Mesothelial cell of epicardium (in vitro differentiated cells): ENCODE measurements around the gene ABHD18. TPM values are rescaled to one million over a fixed set of nuclear protein-coding genes. Genes with fewer than 3 reads are reported as not detected.
A peak's percentile ranks its signal among the peaks of the same experiment; 100 is the strongest.
"Not testable (repeated sequence)": the region's sequence is repeated elsewhere in the genome, so short reads cannot be mapped to it uniquely, and the experiment has no call there.

Experiments used
- DNase-seq, 2 experiments: peaks; one replicate each; pipeline ENCODE4 v3.0.0; 2021; ENCODE audit warnings: low spot score in 2 of 2; ENCODE audit not compliant: unreplicated experiment in 2 of 2
- H3K27ac Mint-ChIP-seq: 2 replicates; pipeline ENCODE4 v1.8.0; 2021; ENCODE audit warnings: mixed read lengths
- H3K27me3 Mint-ChIP-seq: 2 replicates; pipeline ENCODE4 v1.8.0; 2021; ENCODE audit warnings: low read depth, mixed read lengths
- H3K36me3 Mint-ChIP-seq: 2 replicates; pipeline ENCODE4 v1.8.0; 2021; ENCODE audit warnings: mixed read lengths
- H3K4me1 Mint-ChIP-seq: 2 replicates; pipeline ENCODE4 v1.8.0; 2021; ENCODE audit warnings: mixed read lengths
- H3K4me3 Mint-ChIP-seq: 2 replicates; pipeline ENCODE4 v1.8.0; 2021; ENCODE audit warnings: mild to moderate bottlenecking, moderate library complexity, mixed read lengths
- H3K9me3 Mint-ChIP-seq: 2 replicates; pipeline ENCODE4 v1.8.0; 2021; ENCODE audit warnings: mixed read lengths
- total RNA-seq: library from RNA; stranded (reverse); gene quantifications from 3 replicates; pipeline ENCODE4 v1.2.1, GENCODE V29; 2021
- TF ChIP-seq, protein P1 (sequence below): fragments of 200-600 bp; sonication (generic); IDR thresholded peaks from one replicate; pipeline ENCODE4 v1.5.0; 2021; ENCODE audit warnings: antibody characterized with exemption; ENCODE audit not compliant: unreplicated experiment

ABHD18 gene
- total RNA-seq, 1 donor from 2014 or later = 17.7 TPM

DNA sequence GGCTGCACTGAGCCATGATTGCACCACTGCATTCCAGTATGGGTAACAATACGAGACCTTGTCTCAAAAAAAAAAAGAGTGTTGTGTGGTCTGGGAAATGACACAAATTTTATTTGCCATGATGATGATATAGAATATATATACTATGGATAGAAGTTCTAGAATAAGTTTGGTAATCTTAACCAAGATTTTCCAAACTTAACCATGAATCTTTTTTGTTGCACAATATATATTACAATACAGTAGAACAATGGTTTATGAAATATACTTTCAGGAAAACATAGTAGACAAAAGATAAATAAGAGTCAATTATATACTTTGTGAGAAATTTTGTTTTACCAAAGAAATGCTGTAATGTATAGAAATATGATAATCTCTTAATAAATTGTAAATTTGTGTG lies 35.0 kb upstream of the ABHD18 start:
- peaks cover 16% of the 10 kb centered on the region for H3K36me3 Mint-ChIP-seq

DNA sequence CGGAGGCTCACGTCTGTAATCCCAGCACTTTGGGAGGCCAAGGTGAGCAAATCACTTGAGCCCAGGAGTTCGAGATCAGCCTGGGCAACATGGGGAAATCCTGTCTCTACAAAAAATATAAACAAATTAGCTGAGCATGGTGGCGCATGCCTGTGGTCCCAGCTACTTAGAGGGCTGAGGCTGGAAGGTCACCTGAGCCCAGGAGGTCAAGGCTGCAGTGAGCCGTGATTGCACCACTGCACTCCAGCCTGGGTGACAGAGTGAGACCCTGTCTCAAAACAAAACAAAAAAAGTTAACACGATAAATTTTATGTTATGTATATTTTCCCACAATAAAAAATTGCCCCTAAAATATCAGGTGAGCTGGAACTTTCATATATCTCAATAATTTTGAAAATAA lies 33.4 kb upstream of the ABHD18 start:
- H3K27me3 Mint-ChIP-seq, H3K27ac Mint-ChIP-seq, H3K4me1 Mint-ChIP-seq, H3K36me3 Mint-ChIP-seq, DNase-seq, H3K4me3 Mint-ChIP-seq, H3K9me3 Mint-ChIP-seq: not testable (repeated sequence)

More for the DNA sequence above, 35.0 kb upstream of the ABHD18 start:
- Mint-ChIP-seq H3K27me3 (no peaks in the 10 kb centered on the region), H3K9me3 (peaks cover 7% of the 10 kb centered on the region), H3K4me1 (no peaks in the 10 kb centered on the region), H3K4me3 (no peak overlapping the region), H3K27ac (no peak overlapping the region)
- no peak for DNase-seq
- TF ChIP-seq, protein P1, sequence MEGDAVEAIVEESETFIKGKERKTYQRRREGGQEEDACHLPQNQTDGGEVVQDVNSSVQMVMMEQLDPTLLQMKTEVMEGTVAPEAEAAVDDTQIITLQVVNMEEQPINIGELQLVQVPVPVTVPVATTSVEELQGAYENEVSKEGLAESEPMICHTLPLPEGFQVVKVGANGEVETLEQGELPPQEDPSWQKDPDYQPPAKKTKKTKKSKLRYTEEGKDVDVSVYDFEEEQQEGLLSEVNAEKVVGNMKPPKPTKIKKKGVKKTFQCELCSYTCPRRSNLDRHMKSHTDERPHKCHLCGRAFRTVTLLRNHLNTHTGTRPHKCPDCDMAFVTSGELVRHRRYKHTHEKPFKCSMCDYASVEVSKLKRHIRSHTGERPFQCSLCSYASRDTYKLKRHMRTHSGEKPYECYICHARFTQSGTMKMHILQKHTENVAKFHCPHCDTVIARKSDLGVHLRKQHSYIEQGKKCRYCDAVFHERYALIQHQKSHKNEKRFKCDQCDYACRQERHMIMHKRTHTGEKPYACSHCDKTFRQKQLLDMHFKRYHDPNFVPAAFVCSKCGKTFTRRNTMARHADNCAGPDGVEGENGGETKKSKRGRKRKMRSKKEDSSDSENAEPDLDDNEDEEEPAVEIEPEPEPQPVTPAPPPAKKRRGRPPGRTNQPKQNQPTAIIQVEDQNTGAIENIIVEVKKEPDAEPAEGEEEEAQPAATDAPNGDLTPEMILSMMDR = no peak

DNA sequence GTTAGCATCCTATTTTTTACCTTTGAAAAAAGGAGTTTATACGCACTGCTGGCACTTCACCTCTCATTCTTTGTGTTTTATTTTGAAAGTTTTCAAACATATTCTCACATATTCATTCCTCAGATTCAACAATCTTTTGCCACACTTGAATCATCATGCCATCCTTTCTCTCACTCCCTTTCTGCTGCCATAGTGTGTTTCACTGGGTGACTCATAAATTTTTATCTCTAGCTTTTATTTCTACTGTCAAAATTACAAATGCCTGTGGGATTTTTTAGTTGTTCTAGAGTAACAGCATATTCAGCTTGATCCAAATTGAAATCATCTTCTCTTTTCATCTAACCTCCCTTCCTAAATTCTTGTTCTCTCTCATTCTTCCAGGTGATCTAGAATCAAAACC lies 28.2 kb upstream of the ABHD18 start:
- no peak overlapping the region for H3K4me3 Mint-ChIP-seq
- no peak for DNase-seq
- peaks cover 20% of the 10 kb centered on the region for H3K36me3 Mint-ChIP-seq

DNA sequence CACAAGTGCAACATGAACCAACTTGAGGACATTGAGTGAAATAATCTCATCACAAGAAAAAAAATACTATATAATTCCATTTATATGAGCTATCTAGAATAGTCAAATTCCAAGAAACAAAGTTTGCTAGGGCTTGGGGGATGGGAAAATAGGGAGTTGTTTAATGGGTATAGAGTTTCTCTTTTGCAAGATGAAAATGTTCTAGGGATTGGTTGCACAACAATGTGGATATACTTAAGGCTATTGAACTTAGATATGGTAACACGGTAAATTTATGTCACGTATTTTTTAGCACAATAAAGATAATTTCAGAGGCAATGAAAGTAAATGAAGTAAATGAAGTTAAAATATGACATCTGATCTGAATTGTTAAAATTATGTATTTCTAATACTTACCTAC lies 8.1 kb upstream of the ABHD18 start:
- Mint-ChIP-seq H3K4me3 (no peak overlapping the region), H3K27me3 (no peaks in the 10 kb centered on the region), H3K36me3 (peaks cover 8% of the 10 kb centered on the region), H3K27ac (no peak overlapping the region), H3K9me3 (no peaks in the 10 kb centered on the region), H3K4me1 (peaks cover 9% of the 10 kb centered on the region)
- DNase-seq = no peak
- TF ChIP-seq, protein P1 = no peak

More for the DNA sequence above, 28.2 kb upstream of the ABHD18 start:
- TF ChIP-seq, protein P1 = no peak
- Mint-ChIP-seq H3K27ac (peak overlapping the region; percentile 19), H3K27me3 (no peaks in the 10 kb centered on the region), H3K9me3 (no peaks in the 10 kb centered on the region), H3K4me1 (peaks cover 4% of the 10 kb centered on the region)

DNA sequence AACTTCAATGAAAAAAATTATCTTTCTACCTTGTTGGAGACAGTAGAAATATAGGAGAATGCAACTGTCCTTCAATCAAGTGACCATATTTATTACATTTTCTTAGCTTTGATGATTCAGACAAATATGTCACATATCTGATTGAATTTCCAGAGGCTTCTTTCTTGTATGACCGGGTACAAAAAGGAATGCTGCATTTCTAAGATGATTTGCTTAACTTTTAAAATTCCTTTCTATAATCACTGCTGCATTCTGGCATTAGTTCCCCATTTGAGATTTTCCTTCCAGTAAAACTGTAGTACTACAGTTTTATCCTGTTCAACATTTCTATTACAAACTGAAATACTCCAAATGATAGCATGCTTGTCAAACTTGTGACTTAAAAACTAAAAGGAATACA lies 5.4 kb upstream of the ABHD18 start:
- no peak overlapping the region for H3K4me3 Mint-ChIP-seq
- H3K27me3 Mint-ChIP-seq = no peaks in the 10 kb centered on the region
- H3K4me1 Mint-ChIP-seq = peaks cover 20% of the 10 kb centered on the region
- no peak for DNase-seq
- peak overlapping the region; percentile 78 for H3K27ac Mint-ChIP-seq
- no peaks in the 10 kb centered on the region for H3K9me3 Mint-ChIP-seq
- TF ChIP-seq, protein P1 = no peak
- H3K36me3 Mint-ChIP-seq = peaks cover 6% of the 10 kb centered on the region

DNA sequence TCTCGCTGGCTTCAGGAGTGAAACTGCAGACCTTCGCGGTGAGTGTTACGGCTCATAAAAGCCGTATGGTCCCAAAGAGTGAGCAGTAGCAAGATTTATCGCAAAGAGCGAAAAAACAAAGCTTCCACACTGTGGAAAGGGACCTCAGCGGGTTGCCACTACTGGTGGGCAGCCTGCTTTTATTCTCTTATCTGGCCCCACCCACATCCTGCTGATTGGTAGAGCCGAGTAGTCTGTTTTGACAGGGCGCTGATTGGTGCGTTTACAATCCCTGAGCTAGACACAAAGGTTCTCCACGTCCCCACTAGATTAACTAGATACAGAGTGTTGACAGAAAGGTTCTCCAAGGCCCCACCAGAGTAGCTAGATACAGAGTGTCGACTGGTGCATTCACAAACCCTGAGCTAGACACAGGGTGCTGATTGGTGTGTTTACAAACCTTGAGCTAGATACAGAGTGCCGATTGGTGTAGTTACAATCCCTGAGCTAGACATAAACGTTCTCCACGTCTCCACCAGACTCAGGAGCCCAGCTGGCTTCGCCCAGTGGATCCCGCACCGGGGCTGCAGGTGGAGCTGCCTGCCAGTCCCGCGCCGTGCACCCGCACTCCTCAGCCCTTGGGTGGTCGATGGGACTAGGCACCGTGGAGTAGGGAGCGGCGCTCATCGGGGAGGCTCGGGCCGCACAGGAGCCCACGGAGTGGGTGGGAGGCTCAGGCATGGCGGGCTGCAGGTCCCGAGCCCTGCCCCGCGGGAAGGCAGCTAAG lies 1.4 kb upstream of the ABHD18 start:
- H3K36me3 Mint-ChIP-seq, H3K27me3 Mint-ChIP-seq, H3K9me3 Mint-ChIP-seq, DNase-seq: not testable (repeated sequence)
- Mint-ChIP-seq H3K4me3 (peak overlapping the region; percentile 98), H3K27ac (peak overlapping the region; percentile 87), H3K4me1 (peaks cover 25% of the 10 kb centered on the region)

DNA sequence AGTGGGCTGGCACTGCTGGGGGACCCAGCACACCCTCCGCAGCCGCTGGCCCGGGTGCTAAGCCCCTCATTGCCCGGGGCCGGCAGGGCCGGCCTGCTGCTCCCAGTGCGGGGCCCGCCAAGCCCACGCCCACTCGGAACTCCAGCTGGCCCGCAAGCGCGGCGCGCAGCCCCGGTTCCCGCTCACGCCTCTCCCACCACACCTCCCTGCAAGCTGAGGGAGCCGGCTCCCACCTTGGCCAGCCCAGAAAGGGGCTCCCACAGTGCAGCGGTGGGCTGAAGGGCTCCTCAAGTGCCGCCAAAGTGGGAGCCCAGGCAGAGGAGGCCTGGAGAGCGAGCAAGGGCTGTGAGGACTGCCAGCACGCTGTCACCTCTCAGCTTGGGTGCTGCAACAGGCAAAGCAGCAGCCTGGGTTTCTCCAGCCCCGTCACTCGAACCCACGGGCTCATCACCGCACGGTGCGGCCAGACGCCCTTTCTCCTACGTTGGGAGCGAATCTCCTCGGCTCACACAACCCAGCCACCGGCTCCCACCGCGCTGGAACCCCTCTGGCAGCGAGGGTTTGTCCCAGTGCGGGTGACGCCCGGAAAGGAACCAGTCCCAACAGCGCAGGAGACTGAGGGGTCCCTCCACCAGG lies 662 bp upstream of the ABHD18 start:
- DNase-seq = peak in 1 of 2 experiments; percentile 68
- Mint-ChIP-seq H3K27ac (peak overlapping the region; percentile 97), H3K4me1 (peaks cover 22% of the 10 kb centered on the region), H3K4me3 (peak overlapping the region; percentile 98)
- H3K27me3 Mint-ChIP-seq, H3K9me3 Mint-ChIP-seq, H3K36me3 Mint-ChIP-seq: not testable (repeated sequence)
